Loucy (cell line): ENCODE data around the gene IQSEC1.

Experiments
- H2AFZ ChIP-seq: fragments of 200-600 bp; sonication (generic); 2 replicates; pipeline ENCODE4 v1.6.0; 2016; ENCODE audit warnings: antibody characterized with exemption, mild to moderate bottlenecking, low read length, moderate library complexity
- H3F3A ChIP-seq: fragments of 200-600 bp; 2 replicates; pipeline ENCODE4 v1.6.0; 2016; ENCODE audit warnings: antibody characterized with exemption, low read depth, mild to moderate bottlenecking
- H3K27me3 ChIP-seq: fragments of 200-600 bp; sonication (generic); 2 replicates; pipeline ENCODE4 v1.6.1; 2014; ENCODE audit warnings: low read length, mild to moderate bottlenecking; ENCODE audit not compliant: insufficient read depth, poor library complexity, severe bottlenecking
- H3K36me3 ChIP-seq: fragments of 200-600 bp; sonication (generic); 2 replicates; pipeline ENCODE4 v1.6.1; 2016; ENCODE audit warnings: low read length; ENCODE audit not compliant: insufficient read depth
- H3K4me1 ChIP-seq: fragments of 200-600 bp; sonication (generic); 2 replicates; pipeline ENCODE4 v1.5.1; 2014; ENCODE audit warnings: low read length, mild to moderate bottlenecking; ENCODE audit not compliant: insufficient read depth, poor library complexity, severe bottlenecking
- H3K4me2 ChIP-seq: fragments of 200-600 bp; sonication (generic); 2 replicates; pipeline ENCODE4 v1.6.0; 2014; ENCODE audit warnings: antibody characterized with exemption, low read length, low read depth, mild to moderate bottlenecking; ENCODE audit not compliant: poor library complexity, severe bottlenecking
- H3K4me3 ChIP-seq: fragments of 200-600 bp; sonication (generic); 2 replicates; pipeline ENCODE4 v1.5.1; 2014; ENCODE audit warnings: low read length, mild to moderate bottlenecking, mixed read lengths; ENCODE audit not compliant: poor library complexity, severe bottlenecking
- H3K79me2 ChIP-seq: fragments of 200-600 bp; sonication (generic); 2 replicates; pipeline ENCODE4 v1.6.1; 2014; ENCODE audit warnings: low read length; ENCODE audit not compliant: insufficient read depth
- H3K9ac ChIP-seq: fragments of 200-600 bp; sonication (generic); 2 replicates; pipeline ENCODE4 v1.6.0; 2014; ENCODE audit warnings: mild to moderate bottlenecking, low read depth, low read length, moderate library complexity; ENCODE audit not compliant: poor library complexity, severe bottlenecking
- H3K9me2 ChIP-seq: fragments of 200-600 bp; sonication (generic); replicated peaks from 2 replicates; pipeline ENCODE4 v1.6.1; 2016; ENCODE audit warnings: low read depth, low read length, mixed read lengths
- H3K9me3 ChIP-seq: fragments of 200-600 bp; sonication (generic); 2 replicates; pipeline ENCODE4 v1.6.1; 2014; ENCODE audit warnings: mild to moderate bottlenecking, antibody characterized with exemption, low read length, low read depth; ENCODE audit not compliant: insufficient read depth
- H4K20me1 ChIP-seq: fragments of 200-600 bp; sonication (generic); 2 replicates; pipeline ENCODE4 v1.6.0; 2014; ENCODE audit warnings: antibody characterized with exemption, low read length, mild to moderate bottlenecking; ENCODE audit not compliant: insufficient read depth, poor library complexity, severe bottlenecking
- EZH2phosphoT487 ChIP-seq: fragments of 200-600 bp; IDR thresholded peaks from 2 replicates; pipeline ENCODE4 v1.6.1; 2018; ENCODE audit warnings: antibody characterized with exemption, mild to moderate bottlenecking, moderate library complexity, borderline replicate concordance
- TF ChIP-seq, protein P1 (sequence below): fragments of 200-600 bp; sonication (generic); conservative IDR thresholded peaks from 2 replicates; pipeline ENCODE4 v1.5.1; 2014; ENCODE audit warnings: mild to moderate bottlenecking, antibody characterized with exemption, low read length

IQSEC1 gene

GRCh38 chr3:12926660-12927059, 146.6 kb downstream of the IQSEC1 start:
- Histone ChIP-seq H2AFZ (no peak overlapping the region), H3K4me1 (no peaks in the 10 kb centered on the region), H3K27me3 (no peaks in the 10 kb centered on the region), H3K36me3 (peaks cover 83% of the 10 kb centered on the region; the same call in 1 of the 2 replicates), H3K4me2 (no peak overlapping the region), H4K20me1 (no peaks in the 10 kb centered on the region), H3K4me3 (no peak overlapping the region), H3K9me2 (no peaks in the 10 kb centered on the region), H3F3A (no peaks in the 10 kb centered on the region), H3K79me2 (peaks cover 15% of the 10 kb centered on the region; the same call in 1 of the 2 replicates), H3K9me3 (no peaks in the 10 kb centered on the region), H3K9ac (no peak overlapping the region)
- TF ChIP-seq EZH2phosphoT487, result no peak
- TF ChIP-seq, protein P1, sequence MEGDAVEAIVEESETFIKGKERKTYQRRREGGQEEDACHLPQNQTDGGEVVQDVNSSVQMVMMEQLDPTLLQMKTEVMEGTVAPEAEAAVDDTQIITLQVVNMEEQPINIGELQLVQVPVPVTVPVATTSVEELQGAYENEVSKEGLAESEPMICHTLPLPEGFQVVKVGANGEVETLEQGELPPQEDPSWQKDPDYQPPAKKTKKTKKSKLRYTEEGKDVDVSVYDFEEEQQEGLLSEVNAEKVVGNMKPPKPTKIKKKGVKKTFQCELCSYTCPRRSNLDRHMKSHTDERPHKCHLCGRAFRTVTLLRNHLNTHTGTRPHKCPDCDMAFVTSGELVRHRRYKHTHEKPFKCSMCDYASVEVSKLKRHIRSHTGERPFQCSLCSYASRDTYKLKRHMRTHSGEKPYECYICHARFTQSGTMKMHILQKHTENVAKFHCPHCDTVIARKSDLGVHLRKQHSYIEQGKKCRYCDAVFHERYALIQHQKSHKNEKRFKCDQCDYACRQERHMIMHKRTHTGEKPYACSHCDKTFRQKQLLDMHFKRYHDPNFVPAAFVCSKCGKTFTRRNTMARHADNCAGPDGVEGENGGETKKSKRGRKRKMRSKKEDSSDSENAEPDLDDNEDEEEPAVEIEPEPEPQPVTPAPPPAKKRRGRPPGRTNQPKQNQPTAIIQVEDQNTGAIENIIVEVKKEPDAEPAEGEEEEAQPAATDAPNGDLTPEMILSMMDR, result no peak

DNA sequence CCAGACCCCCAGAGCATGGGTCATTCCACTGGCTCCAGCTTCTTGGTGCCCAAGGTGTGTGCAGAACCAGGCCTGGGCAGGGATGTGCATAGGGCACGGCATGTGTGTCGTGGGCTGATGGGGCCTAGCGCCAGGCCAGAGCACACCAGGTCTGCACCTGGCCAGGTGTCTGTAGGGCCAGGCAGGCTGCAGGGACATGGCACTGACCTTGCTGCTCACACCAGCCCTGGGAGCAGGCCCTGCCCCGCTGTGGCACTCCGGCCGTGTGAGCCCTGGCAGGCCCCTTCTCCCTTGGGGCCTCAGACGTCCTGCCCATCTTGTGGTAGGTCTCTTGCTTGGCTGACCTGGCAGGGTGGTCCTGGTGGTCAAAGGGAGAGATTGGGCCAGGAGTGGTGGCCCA, 147.6 kb downstream of the IQSEC1 start:
- Histone ChIP-seq H3K9me3 (no peaks in the 10 kb centered on the region), H2AFZ (no peak overlapping the region), H3F3A (no peaks in the 10 kb centered on the region), H3K79me2 (peaks cover 9% of the 10 kb centered on the region; the same call in 1 of the 2 replicates), H3K9me2 (no peaks in the 10 kb centered on the region), H3K27me3 (no peaks in the 10 kb centered on the region), H3K4me3 (no peak overlapping the region), H3K4me2 (no peak overlapping the region), H3K9ac (no peak overlapping the region), H4K20me1 (no peaks in the 10 kb centered on the region), H3K36me3 (peaks cover 84% of the 10 kb centered on the region; the same call in 1 of the 2 replicates), H3K4me1 (no peaks in the 10 kb centered on the region)
- no peak for TF ChIP-seq EZH2phosphoT487
- TF ChIP-seq, protein P1, result no peak

- H3K4me2 ChIP-seq, result no peak overlapping the region
- no peaks in the 10 kb centered on the region for H3F3A ChIP-seq
- TF ChIP-seq, protein P1, result no peak
- TF ChIP-seq EZH2phosphoT487, result no peak
- H3K9me3 ChIP-seq, result no peaks in the 10 kb centered on the region
- H2AFZ ChIP-seq, result no peak overlapping the region
- no peaks in the 10 kb centered on the region for H4K20me1 ChIP-seq
- H3K27me3 ChIP-seq, result no peaks in the 10 kb centered on the region
- H3K36me3 ChIP-seq, result peaks cover 85% of the 10 kb centered on the region; the same call in 1 of the 2 replicates
- no peak overlapping the region for H3K4me3 ChIP-seq
- H3K79me2 ChIP-seq, result no peaks in the 10 kb centered on the region; the same call in 1 of the 2 replicates
- H3K4me1 ChIP-seq, result no peaks in the 10 kb centered on the region
- H3K9me2 ChIP-seq, result no peaks in the 10 kb centered on the region
- H3K9ac ChIP-seq, result no peak overlapping the region
These were observed 148.8 kb downstream of the IQSEC1 start for GRCh38 chr3:12924437-12924836.
